ENCODE results near the gene SLC35G6.
"Not testable (repeated sequence)": the region's sequence is repeated elsewhere in the genome, so short reads cannot be mapped to it uniquely, and the experiment has no call there.

The SLC35G6 gene

DNA sequence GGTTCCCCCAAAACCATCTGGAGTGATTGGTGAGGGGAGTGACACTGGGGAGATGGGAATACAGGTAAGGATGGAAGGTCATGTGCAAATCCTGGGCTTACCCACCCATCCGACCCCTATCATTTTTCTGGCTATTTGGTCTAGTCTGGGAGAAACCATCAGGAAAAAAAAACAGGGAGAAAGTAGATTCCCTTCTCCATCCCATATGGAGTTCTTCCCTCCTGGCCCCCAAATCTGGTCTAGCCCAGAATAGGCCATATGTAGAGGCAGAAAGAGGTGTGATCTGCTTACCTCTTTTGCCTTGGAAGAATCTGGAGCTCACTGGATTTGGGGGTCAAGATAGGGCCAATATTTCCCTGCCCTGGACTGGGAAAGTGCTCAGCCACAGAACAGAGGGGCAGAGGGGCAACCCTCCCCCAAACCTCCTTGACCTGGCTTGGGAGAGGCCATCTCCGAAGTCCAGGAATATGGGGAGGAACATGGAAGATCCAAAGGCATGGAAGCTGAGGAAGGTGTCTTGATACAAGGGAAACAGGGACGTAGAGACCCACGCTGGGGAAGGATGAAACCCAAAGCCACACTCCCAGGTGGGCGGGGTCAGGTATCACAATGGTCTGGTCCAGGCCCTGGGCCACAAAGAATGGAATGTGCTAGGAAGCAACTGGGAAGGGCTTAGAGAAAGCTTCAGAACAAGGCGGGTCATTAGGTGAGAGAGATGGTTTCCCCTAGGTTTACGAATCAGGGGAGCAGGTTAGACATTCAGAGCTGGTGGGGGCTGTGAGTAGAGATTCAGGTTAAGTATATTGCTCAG lies 20.2 kb upstream of the SLC35G6 start:
- DNase-seq = no peak

DNA sequence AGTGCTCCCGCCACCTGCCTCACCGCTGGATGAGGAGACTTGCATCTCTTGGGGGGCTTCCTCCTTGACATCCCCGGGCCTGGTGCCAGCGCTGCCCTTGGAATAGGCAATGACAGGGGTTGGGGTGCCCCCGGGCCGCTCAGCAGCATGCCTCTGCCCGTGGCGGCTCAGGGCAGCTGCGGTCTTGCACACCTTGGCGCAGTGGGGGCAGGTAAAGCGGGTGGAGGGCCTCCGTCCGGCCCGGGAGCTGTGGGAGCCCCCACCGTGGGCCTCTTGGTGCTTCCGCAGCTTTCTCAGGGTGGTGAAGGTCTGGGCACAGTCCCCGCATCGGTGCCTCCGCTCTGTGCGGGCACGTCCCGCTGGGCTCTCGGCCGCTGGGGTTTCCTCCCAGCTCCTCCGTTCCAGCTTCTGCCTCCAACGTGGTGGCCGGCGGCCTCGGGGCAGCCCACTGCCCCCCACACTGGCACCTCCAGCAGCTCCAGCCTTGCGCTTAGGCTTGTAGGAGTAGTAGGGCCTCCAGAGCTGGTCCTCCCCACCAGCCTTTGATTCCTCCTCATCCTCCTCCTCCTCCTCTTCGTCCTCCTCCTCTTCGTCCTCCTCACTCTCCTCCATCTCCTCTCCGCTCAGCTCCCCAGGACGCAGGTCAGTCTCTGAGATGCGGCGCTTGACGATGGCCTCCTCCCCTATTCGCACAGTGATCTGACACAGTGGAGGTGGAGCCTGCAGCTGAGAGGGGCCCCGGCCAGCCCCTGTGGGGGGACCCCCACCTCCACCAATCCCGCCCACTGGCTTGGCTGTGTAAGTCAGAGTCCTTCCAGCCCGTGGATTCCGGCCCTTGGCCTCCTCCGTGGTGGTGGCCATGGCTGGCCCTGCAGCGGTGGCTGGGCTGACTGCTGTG lies 18.5 kb upstream of the SLC35G6 start:
- DNase-seq = no peak

DNA sequence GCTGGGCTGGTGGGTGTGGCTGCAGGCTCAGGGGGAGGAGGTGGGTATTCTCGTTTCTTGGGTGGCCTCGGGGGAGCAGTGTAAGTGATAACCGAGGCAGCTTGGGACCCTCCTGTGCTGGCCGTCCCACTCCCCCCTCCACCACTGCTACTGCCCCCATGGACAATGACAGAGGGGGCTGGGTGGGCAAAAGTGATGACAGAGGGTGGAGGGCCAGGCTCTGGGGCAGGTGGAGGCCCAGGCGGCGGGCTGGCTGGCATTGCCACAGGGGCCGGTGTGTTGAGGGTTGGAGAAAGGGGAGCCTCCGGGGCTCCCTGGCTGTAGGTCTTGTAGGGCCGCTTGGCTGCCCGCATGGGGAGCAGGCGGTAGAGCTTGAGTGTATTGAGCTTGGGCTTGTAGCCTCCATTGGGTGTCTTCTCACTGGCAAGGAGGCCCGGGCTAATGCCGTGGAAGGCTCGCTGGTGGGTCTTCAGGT lies 17.8 kb upstream of the SLC35G6 start:
- no peak for DNase-seq

DNA sequence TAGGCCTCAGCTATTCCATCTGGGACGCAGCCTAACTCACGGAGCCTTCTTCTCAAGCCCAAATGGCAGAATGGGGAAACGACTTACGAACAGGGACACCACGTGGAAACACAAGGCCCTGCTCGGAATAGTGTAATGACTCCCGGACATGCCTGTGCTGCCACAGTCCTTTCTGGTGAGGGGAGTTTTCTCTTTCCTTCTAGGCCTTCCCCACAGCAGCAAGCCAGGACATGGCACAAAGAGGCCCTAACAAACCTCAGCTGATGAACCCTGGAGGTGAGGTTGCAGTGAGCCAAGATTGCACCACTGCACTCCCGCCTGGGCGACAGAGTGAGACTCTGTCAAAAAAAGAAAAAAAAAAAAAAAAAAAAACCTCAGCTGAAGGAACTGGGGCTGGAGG lies 17.2 kb upstream of the SLC35G6 start:
- DNase-seq = no peak

DNA sequence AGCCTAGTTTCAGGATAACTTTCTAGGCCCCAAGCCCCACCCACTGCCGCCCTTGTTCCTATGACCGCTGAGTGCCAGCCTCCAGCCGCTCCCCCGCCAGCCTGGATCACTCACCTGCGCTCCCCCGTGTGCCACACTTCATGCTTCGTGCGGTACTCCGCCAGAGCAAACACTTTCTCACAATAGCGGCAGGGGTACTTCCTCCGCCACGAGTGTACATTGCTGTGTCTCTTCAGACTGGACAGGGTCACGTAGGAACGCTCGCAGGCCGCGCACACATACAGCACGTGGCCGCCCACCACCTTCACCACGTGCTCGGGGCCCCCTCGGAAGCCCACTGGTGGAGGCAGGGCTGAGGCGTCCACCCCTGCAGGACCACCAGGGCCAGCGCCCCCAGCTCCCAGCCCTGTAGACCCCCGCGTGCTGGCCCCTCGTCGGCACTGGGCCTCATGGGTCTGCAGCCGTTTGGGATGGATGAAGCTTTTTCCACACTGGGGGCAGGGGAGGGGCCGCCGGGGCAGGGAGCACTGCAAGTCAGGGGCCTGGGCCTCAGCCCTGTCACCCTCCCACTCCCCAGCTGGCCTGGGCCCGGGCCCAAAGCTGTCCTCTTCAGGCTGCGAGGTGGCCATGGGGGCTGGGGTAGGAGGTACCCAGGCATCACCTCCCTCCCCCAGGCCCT lies 15.5 kb upstream of the SLC35G6 start:
- DNase-seq = no peak

DNA sequence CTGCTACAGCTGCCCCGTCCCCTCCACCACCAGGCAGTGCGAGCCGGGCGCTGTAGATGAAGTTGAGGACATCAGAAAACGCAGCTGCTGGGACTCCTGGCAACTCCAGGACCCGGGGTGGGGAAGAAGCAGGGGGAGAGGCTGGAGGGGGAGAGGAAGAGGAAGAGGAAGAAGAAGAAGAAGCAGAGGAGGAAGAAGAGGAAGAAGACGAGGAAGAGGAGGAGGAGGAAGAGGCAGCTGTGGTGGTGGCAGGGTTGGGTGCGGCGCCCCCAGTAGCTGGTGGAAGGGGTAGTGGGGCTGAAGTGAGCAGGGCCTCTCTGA lies 15.0 kb upstream of the SLC35G6 start:
- no peak for DNase-seq

DNA sequence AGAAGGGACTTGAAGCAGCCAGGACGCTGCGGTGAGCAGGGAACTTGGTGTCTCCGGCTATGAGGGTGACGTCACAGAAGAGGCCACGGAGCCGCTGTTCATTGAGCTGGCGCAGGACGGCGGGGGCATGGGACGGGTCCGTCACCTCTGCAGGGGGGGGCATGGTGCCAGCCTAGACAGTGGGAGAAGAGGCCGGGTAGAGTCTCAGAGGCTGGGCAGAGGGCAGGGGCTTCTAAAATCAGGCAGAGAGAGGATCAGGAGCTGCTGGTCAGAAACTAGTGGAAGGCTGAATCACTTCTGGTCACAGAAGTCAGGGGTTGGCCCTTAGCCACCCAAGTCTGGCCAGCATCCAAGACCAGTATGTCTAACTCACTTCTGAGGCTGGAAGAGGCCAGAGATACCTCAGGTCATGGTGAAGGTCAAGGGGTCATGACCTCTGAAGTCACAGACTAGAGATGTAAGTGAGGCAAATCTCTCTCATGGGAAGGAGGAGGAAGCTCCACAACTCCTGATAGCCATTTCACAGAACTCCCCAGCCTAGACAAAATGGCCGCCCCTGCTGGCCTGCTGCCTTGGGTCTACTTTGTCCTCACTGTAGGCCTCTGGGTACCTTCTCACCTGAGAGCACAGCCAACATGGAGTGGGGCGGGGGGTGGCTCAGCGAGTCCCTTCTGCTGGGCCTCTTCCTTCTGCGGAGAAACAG lies 14.5 kb upstream of the SLC35G6 start:
- no peak for DNase-seq

DNA sequence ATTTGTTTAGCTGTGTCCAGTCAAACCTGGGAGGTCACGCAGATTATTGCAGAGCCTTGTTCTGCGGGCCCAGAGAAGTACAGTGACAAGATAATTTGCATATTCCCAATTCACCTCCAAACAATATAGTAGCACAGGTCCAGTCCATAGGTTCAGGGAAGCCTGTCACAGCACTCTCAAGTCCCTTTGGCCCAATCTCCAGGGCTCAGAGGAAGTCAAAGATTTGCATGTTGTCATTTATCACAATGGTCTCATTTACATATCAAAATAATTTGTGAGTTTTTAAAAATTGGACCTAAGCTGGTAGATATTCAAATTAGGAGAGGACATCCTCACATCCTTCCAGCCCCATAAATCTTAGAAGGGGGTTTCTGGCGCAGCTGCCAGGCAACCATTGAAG lies 13.7 kb upstream of the SLC35G6 start:
- DNase-seq = no peak

DNA sequence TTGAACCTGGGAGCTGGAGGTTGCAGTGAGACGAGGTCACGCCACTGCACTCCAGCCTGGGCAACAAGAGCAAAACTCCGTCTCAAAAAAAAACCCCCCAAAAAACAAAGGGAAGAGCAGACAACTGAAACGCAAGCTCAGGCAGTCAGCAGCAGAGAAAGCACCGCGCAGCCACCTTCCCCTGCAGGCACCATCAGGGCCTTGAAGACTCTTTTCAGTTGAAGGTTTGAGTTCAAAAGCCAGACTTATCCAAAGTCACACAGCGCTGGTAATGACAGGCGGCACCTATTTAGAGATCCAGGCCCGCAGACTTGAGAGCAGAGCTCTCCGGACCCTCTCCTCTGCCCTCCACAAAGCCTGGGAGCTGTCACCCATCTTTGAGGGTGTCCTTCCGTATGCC lies 13.0 kb upstream of the SLC35G6 start:
- no peak for DNase-seq

DNA sequence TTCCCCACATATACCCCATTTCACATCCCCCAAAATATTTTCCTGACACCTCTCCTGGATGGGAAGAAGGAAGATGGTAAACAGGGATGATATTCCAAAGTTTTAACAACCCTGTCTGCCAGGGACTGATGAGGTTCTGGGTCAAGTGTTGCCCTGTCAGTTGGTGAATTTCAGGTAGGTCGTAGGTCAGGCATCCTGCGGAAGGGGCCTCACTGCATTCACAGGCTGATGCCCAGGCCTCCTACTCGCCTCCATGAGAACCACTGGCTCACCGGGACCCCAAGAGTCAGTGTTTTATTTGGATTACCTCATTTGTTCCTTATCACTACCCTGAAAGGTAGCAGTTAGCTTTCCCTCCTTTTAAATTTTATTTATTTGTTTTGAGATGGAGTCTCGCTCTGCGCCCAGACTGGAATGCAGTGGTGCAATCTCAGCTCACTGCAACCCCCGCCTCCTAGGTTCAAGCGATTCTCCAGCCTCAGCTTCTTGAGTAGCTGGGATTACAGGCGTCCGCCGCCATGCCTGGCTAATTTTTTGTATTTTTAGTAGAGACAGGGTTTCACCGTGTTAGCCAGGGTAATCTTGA lies 12.3 kb upstream of the SLC35G6 start:
- DNase-seq = no peak

DNA sequence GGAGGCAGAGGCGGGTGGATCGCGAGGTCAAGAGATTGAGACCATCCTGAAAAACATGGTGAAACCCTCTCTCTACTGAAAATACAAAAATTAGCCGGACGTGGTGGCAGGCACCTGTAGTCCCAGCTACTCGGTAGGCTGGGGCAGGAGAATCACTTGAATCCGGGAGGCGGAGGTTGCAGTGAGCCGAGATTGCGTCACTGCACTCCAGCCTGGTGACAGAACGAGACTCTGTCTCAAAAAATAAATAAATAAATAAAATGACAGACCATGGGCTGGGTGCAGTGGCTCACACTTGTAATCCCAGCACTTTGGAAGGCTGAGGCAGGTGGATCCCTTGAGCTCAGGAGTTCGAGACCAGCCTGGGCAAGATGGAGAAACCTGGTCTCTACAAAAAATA lies 11.4 kb upstream of the SLC35G6 start:
- not testable (repeated sequence) for DNase-seq

DNA sequence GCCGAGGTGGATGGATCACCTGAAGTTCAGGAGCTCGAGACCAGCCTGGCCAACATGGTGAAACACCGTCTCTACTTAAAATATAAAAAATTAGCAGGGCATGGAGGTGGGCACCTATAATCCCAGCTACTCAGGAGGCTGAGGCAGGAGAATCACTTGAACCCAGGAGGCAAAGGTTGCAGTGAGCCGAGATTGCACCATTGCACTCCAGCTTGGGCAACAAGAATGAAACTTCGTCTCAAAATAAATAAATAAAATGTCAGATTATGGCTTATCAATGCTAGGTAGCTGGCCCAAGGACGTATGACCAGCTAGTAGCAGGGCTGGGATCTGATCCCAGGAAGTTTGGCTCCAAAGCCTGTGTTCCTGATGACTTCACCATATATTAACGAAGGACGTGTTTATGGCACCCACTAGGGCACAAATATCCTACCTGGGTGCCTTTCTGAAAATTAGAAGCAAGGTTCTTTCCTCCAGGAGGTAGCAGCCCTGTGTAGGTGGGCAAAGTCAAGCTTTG lies 10.7 kb upstream of the SLC35G6 start:
- DNase-seq = not testable (repeated sequence)

DNA sequence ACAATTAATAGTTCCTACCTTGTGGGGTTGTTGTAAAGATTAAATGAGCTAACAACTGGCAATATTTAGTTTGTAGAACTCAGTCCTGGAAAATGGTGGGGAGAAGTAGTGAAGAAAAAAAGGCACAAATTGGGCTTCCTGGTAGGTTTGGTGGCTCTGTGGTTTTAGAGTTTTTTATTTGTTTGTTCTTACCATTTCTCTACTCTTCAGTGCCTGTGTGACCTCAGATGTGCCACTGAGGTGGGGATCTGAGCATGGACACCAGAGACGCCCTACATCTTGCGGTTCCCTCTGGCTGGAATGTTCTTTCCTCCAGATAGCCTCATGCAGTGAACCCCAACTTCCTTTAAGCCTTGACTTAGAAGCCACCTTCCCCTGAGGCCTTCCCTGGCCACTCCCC lies 9.5 kb upstream of the SLC35G6 start:
- no peak for DNase-seq

DNA sequence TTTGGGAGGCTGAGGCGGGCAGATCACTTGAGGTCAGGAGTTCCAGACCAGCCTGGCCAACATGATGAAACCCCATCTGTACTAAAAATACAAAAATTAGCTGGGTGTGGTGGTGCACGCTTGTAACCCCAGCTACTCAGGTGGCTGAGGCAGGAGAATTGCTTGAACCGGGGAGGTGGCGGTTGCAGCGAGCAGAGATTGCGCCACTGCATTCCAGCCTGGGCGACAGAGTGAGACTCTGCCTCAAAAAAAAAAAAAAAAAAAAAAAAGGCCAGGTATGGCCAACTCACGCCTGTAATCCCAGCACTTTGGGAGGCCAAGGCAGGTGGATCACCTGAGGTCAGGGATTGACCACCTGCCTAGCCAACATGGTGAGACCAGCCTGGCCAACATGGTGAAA lies 6.5 kb upstream of the SLC35G6 start:
- not testable (repeated sequence) for DNase-seq

DNA sequence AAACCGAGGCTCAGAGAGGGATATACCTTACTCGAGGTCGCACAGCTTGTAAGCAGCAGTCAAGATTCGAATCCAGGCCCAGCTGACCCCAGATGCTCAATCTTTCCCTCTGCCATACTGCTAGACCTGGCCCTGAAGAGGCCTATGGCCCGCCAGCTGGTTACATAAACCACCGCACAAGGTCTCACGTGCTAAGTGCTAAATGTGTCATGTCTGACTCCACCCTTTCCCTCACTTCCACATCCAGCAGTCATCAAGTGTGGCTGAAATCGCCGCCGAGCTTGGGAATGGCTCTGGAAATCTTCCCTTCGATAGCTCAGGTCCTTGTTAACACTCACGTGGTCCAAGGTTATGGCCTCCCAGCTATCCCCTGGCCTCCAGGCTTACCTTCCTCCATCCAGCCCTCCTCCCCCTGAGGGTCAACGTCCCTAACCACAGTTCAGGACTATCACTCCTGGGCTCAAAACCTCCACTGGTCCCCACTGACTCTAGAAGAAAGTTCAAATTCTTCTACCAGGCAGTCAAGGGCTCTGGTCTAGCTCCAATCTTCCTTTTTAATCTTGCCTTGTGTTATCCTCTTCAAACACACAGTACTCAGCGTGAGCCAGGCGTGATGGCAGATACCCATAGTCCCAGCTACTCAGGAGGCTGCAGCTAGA lies 5.4 kb upstream of the SLC35G6 start:
- peak; percentile 18 for DNase-seq

DNA sequence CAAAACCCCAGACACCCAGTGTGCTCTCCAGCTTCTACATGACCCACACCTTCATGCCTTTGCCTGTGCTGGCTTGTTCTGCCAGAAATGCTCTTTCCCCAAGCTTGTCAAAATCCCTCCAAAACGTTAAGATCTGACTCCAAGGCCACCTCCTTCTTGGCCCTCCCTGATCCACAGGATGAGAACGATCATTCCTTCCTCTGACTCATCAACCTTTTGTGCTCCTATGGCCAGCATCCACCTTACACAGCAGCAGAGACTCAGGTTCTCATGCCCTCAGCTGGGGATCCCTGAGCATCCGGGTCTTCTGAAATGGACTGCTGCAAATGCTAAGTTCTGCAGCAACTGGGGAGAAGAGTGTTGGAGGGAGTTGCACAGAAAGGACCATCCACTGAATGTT lies 4.8 kb upstream of the SLC35G6 start:
- peak; percentile 22 for DNase-seq

DNA sequence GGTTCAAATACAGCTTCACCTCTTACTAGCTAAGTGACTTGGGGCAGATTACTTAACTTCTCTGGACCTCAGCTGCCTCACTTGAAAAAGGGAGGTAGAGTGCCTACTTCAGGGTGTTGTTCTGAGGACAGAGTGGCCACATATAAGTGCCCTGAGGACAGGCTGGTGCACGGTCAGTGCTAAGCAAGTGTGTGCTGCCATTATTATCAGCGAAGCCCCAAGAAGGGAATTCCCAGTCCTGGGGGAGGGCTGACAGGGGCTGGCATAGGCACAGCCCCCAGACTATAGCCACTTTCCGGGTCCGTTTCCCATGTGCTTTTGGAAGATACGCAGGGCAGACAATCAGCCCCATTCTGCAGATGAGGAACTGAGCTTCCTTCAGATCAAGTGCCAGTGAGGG lies 4.3 kb upstream of the SLC35G6 start:
- no peak for DNase-seq

DNA sequence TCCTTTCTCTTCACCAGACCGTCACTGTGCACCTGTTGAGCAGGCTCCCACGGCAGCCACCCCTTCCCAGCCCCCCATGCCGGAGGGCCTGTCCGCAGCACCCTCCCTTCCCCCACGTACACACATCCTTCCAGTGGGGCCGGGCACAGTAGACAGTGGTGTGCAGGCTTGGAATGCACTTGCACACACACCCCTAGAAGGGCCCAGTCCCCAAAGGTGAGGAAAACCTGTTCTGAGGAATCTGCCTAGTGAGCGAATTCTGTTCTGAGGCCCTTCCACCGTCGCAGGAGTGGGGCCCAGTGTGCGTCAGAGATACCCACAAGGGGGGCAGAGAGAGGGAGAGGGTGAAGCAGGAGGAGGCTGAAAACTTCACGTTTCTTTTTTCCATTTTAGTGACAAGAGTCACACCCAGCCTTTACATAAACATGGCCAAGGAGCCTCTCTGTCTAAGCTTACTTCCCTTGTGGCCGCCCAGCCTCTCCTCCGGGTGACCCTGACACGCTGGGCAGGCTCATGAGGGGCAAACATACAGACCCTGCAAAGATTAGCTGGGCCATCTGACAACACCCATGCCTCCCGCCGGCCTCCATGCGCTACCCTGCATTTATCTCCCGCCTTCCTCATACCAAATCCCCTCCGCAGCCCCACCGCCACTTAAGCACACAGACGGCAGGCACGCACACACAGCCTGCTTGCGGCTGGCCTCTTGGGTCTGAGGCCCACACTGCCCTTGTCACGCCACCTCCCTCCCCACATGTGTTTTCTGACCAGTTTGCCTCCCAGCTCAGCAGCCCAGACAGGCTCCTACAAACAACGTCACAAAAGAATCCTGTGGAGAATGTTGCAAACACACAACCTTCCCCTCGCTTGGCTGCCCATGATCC lies 3.6 kb upstream of the SLC35G6 start:
- DNase-seq = peak; percentile 55

DNA sequence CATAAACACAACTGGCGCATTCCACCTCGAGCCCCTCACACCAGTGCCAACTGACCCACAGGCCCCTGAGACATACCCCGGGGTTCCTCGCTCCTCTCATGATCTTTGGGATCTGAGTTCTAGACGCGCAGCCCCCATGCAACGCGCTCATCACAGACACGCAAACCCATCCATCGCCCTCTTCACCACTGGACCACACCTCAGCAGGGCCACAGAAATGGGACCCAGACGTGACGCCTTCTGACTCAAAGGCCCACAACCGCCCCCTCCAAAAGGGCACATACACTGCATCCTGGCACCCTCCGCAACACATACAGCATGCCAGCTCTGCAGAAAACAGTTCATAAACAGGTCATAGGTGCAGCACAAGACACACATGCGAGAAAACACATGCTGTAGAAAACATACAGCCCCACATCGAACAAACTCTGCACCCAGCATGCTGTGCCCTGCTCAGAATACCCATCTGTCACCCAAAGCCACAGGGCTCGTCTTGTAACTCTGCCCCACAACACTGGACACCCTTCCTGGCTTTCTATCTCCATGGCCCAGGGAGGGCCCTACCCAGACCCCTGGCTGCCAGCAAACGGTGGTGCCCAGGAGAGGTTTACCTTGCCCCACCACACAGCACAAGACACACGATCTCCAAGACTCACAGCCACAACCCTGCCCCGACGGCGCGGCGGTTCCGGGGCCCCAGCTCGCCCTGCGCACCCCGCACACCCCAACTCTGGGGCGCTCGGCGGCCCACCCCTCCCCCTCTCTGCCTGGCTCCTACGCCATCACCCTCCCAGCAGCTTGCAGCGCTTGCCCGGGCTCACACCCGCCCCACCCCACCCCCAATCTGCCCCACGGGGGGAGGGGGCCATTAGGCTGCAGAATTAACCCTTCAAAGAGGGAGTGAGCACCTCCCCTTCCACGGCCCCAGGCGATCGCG lies 2.7 kb upstream of the SLC35G6 start:
- peak; percentile 45 for DNase-seq
